SJSA1 (cell line): ENCODE measurements around the gene FHIT. TPM values are rescaled to one million over a fixed set of nuclear protein-coding genes. Genes with fewer than 3 reads are reported as not detected.

Source experiments
- DNase-seq, 2 experiments: peaks; one replicate each; pipeline ENCODE4 v3.0.0-alpha.2; 2015 to 2020; ENCODE audit warnings: low spot score in 2 of 2, low read depth in 1 of 2
- H3K27ac ChIP-seq: fragments of 250-450 bp; sonication (Bioruptor Pico); 2 replicates; pipeline ENCODE4 v1.5.1; 2020; ENCODE audit warnings: mild to moderate bottlenecking, moderate library complexity
- H3K27me3 ChIP-seq: fragments of 250-450 bp; sonication (Bioruptor Pico); replicated peaks from 2 replicates; pipeline ENCODE4 v1.5.1; 2020; ENCODE audit warnings: mild to moderate bottlenecking, moderate library complexity
- H3K36me3 ChIP-seq: fragments of 250-450 bp; sonication (Bioruptor Pico); 2 replicates; pipeline ENCODE4 v1.5.1; 2020; ENCODE audit warnings: mild to moderate bottlenecking
- H3K4me1 ChIP-seq: fragments of 250-450 bp; sonication (Bioruptor Pico); replicated peaks from 2 replicates; pipeline ENCODE4 v1.6.1; 2021; ENCODE audit warnings: mild to moderate bottlenecking
- H3K4me3 ChIP-seq: fragments of 250-450 bp; sonication (Bioruptor Pico); 2 replicates; pipeline ENCODE4 v1.5.1; 2020; ENCODE audit warnings: mild to moderate bottlenecking
- H3K9me3 ChIP-seq: fragments of 250-450 bp; sonication (Bioruptor Pico); replicated peaks from 2 replicates; pipeline ENCODE4 v1.5.1; 2020; ENCODE audit warnings: mild to moderate bottlenecking
- total RNA-seq: library from RNA; depleted of rRNA; stranded (reverse); fragments of >200 nt; shearing (Covaris generic); gene quantifications from 2 replicates; pipeline ENCODE4 v1.2.3, GENCODE V29; 2014

The FHIT gene
- total RNA-seq, 1 experiment from 2014 or later = not detected

- Histone ChIP-seq H3K9me3 (no peaks in the 10 kb centered on the region), H3K36me3 (no peaks in the 10 kb centered on the region), H3K27ac (no peak overlapping the region), H3K4me1 (peaks cover 6% of the 10 kb centered on the region; the same call in 1 of the 2 replicates), H3K27me3 (no peaks in the 10 kb centered on the region), H3K4me3 (no peak overlapping the region)
- no peak for DNase-seq
Measured at GRCh38 chr3:60729056-60729455, 522.2 kb downstream of the FHIT start.

- Histone ChIP-seq H3K36me3 (no peaks in the 10 kb centered on the region), H3K27ac (no peak overlapping the region), H3K4me1 (peaks cover 6% of the 10 kb centered on the region; the same call in 1 of the 2 replicates), H3K27me3 (no peaks in the 10 kb centered on the region), H3K4me3 (no peak overlapping the region), H3K9me3 (no peaks in the 10 kb centered on the region)
- DNase-seq = no peak
Measured at GRCh38 chr3:60728006-60728405, 523.2 kb downstream of the FHIT start.

- H3K4me1 ChIP-seq = peaks cover 5% of the 10 kb centered on the region; the same call in 1 of the 2 replicates
- no peaks in the 10 kb centered on the region for H3K36me3 ChIP-seq
- DNase-seq = no peak
- no peaks in the 10 kb centered on the region for H3K9me3 ChIP-seq
- H3K27ac ChIP-seq = no peak overlapping the region
- H3K4me3 ChIP-seq = no peak overlapping the region
- H3K27me3 ChIP-seq = no peaks in the 10 kb centered on the region
Measured at GRCh38 chr3:60720736-60721135, 530.5 kb downstream of the FHIT start.

- H3K36me3 ChIP-seq = no peaks in the 10 kb centered on the region
- peaks cover 5% of the 10 kb centered on the region; the same call in 1 of the 2 replicates for H3K4me1 ChIP-seq
- H3K9me3 ChIP-seq = no peaks in the 10 kb centered on the region
- peak in 1 of 2 experiments; percentile 32 for DNase-seq
- no peak overlapping the region for H3K27ac ChIP-seq
- no peaks in the 10 kb centered on the region for H3K27me3 ChIP-seq
- H3K4me3 ChIP-seq = no peak overlapping the region
Measured at GRCh38 chr3:60716573-60716972, 534.7 kb downstream of the FHIT start.

GRCh38 chr3:60708191-60708975 lies 542.9 kb downstream of the FHIT start:
- H3K4me3 ChIP-seq = no peak overlapping the region
- H3K4me1 ChIP-seq = peaks cover 8% of the 10 kb centered on the region; the same call in 1 of the 2 replicates
- H3K27me3 ChIP-seq = no peaks in the 10 kb centered on the region
- no peaks in the 10 kb centered on the region for H3K36me3 ChIP-seq
- H3K9me3 ChIP-seq = no peaks in the 10 kb centered on the region
- no peak for DNase-seq
- no peak overlapping the region for H3K27ac ChIP-seq

- no peak for DNase-seq
- Histone ChIP-seq H3K27ac (no peak overlapping the region), H3K9me3 (no peaks in the 10 kb centered on the region), H3K36me3 (no peaks in the 10 kb centered on the region), H3K4me3 (no peak overlapping the region), H3K27me3 (no peaks in the 10 kb centered on the region), H3K4me1 (peaks cover 8% of the 10 kb centered on the region; the same call in 1 of the 2 replicates)
Measured at GRCh38 chr3:60707452-60708020, 543.7 kb downstream of the FHIT start.

- no peaks in the 10 kb centered on the region for H3K9me3 ChIP-seq
- H3K27me3 ChIP-seq = no peaks in the 10 kb centered on the region
- peak in 1 of 2 experiments; percentile 6 for DNase-seq
- H3K4me3 ChIP-seq = no peak overlapping the region
- peaks cover 8% of the 10 kb centered on the region; the same call in 1 of the 2 replicates for H3K4me1 ChIP-seq
- no peaks in the 10 kb centered on the region for H3K36me3 ChIP-seq
- H3K27ac ChIP-seq = no peak overlapping the region
Measured at GRCh38 chr3:60703956-60704736, 547.1 kb downstream of the FHIT start.

GRCh38 chr3:60703008-60703407 lies 548.2 kb downstream of the FHIT start:
- H3K27me3 ChIP-seq = no peaks in the 10 kb centered on the region
- DNase-seq = no peak
- peaks cover 3% of the 10 kb centered on the region; the same call in 1 of the 2 replicates for H3K4me1 ChIP-seq
- no peak overlapping the region for H3K27ac ChIP-seq
- H3K9me3 ChIP-seq = no peaks in the 10 kb centered on the region
- no peak overlapping the region for H3K4me3 ChIP-seq
- no peaks in the 10 kb centered on the region for H3K36me3 ChIP-seq

- no peak for DNase-seq
Measured at GRCh38 chr3:60698117-60698516, 553.1 kb downstream of the FHIT start.

GRCh38 chr3:60697132-60697531 lies 554.1 kb downstream of the FHIT start:
- no peaks in the 10 kb centered on the region for H3K27me3 ChIP-seq
- H3K4me1 ChIP-seq = no peaks in the 10 kb centered on the region
- no peak overlapping the region for H3K27ac ChIP-seq
- no peak overlapping the region for H3K4me3 ChIP-seq
- no peaks in the 10 kb centered on the region for H3K36me3 ChIP-seq
- DNase-seq = no peak
- no peaks in the 10 kb centered on the region for H3K9me3 ChIP-seq

More at GRCh38 chr3:60698117-60698516, 553.1 kb downstream of the FHIT start:
- H3K4me1 ChIP-seq = no peaks in the 10 kb centered on the region
- no peak overlapping the region for H3K27ac ChIP-seq
- H3K36me3 ChIP-seq = no peaks in the 10 kb centered on the region
- H3K4me3 ChIP-seq = no peak overlapping the region
- H3K9me3 ChIP-seq = no peaks in the 10 kb centered on the region
- H3K27me3 ChIP-seq = no peaks in the 10 kb centered on the region

GRCh38 chr3:60696428-60697125 lies 554.7 kb downstream of the FHIT start:
- Histone ChIP-seq H3K4me3 (no peak overlapping the region), H3K9me3 (no peaks in the 10 kb centered on the region)
- no peak for DNase-seq

GRCh38 chr3:60675424-60675823 lies 575.8 kb downstream of the FHIT start:
- no peaks in the 10 kb centered on the region for H3K9me3 ChIP-seq
- H3K27me3 ChIP-seq = no peaks in the 10 kb centered on the region
- H3K4me3 ChIP-seq = no peak overlapping the region
- no peaks in the 10 kb centered on the region for H3K36me3 ChIP-seq
- no peak overlapping the region for H3K27ac ChIP-seq
- no peaks in the 10 kb centered on the region for H3K4me1 ChIP-seq
- no peak for DNase-seq

More at GRCh38 chr3:60696428-60697125, 554.7 kb downstream of the FHIT start:
- Histone ChIP-seq H3K27me3 (no peaks in the 10 kb centered on the region), H3K36me3 (no peaks in the 10 kb centered on the region), H3K4me1 (no peaks in the 10 kb centered on the region), H3K27ac (no peak overlapping the region)

GRCh38 chr3:60674870-60675269 lies 576.4 kb downstream of the FHIT start:
- H3K27ac ChIP-seq = no peak overlapping the region
- no peak for DNase-seq
- H3K4me1 ChIP-seq = no peaks in the 10 kb centered on the region
- no peaks in the 10 kb centered on the region for H3K27me3 ChIP-seq
- no peaks in the 10 kb centered on the region for H3K9me3 ChIP-seq
- no peak overlapping the region for H3K4me3 ChIP-seq
- no peaks in the 10 kb centered on the region for H3K36me3 ChIP-seq
